ENCODE measurements around the gene PLB1.

PLB1 gene

GRCh38 chr2:28678944-28679343, 183.1 kb downstream of the PLB1 start:
- H3K27ac ChIP-seq: no peak overlapping the region
- TF ChIP-seq, protein P1, sequence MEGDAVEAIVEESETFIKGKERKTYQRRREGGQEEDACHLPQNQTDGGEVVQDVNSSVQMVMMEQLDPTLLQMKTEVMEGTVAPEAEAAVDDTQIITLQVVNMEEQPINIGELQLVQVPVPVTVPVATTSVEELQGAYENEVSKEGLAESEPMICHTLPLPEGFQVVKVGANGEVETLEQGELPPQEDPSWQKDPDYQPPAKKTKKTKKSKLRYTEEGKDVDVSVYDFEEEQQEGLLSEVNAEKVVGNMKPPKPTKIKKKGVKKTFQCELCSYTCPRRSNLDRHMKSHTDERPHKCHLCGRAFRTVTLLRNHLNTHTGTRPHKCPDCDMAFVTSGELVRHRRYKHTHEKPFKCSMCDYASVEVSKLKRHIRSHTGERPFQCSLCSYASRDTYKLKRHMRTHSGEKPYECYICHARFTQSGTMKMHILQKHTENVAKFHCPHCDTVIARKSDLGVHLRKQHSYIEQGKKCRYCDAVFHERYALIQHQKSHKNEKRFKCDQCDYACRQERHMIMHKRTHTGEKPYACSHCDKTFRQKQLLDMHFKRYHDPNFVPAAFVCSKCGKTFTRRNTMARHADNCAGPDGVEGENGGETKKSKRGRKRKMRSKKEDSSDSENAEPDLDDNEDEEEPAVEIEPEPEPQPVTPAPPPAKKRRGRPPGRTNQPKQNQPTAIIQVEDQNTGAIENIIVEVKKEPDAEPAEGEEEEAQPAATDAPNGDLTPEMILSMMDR (conservative IDR thresholded peaks at IDR 0.05): no peak

DNA sequence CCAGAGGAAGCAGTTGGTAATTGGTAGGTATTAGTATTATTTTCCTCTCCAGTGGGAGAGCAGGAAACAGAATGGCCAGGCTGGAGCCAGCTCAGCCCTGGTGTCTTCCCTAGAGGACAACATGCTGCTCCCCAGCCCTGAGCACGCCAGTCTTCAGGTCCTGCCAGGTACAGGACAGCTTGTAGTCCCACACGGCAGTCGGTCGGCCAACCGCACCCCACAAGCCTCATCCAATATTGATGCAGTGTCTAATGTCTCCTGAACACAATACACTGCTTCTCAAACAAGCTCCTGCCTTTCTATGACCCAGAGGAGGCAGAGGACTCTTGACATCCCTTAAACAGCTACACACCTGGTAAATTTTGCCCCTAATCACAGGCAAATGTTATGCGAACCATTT, 184.8 kb downstream of the PLB1 start:
- no peak overlapping the region for H3K27ac ChIP-seq
- TF ChIP-seq, protein P1 (conservative IDR thresholded peaks at IDR 0.05): no peak

GRCh38 chr2:28681158-28681571, 185.3 kb downstream of the PLB1 start:
- no peak overlapping the region for H3K27ac ChIP-seq
- TF ChIP-seq, protein P1 (conservative IDR thresholded peaks at IDR 0.05): no peak

DNA sequence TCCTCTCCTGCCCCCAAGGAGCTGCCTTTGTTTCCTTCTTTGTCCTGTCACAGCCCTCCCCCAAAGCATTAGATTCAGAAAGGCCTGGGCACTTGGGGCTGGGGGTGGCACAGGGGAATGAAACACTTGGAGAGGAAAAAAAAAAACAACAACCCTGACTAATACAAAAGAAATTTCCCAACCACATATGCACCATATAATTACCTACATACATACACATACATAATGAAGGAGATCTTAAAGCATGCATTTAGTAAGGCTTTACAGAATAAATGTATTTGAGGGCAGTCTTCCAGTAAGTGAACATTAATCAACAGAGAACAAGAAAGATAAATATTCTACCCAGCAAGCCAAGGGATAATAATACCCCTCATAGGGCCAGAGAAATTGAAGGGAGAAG, 185.7 kb downstream of the PLB1 start:
- TF ChIP-seq, protein P1 (conservative IDR thresholded peaks at IDR 0.05): no peak
- no peak overlapping the region for H3K27ac ChIP-seq

DNA sequence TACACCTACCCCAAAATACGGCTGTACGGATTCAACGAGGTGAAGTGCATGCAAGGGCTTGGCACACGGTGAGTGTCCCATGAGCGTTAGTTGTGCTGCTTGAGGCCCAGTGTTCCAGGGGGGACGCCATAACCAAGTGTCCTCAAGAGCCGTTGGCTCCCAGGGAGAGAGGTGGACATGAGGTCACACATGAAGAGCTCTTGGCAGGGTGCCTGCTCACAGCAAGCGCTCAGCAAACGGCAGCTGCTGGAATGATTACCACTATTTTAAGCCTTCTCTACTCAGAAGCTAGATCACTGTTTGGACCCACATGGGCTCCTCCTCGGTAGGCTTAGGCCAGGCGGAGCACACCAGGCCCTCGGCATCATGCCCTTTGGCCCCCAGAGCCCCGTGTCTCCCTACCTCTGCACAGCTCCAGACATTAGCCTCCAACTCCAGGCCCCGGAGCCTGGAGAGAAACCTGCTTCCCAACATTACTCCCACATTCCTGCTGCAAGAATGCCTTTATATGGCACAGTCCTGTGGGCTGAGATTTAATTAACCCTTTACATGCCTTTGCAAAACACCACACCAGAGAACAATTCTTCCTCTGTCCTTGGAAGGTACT, 187.3 kb downstream of the PLB1 start:
- peak overlapping the region; percentile 61 for H3K27ac ChIP-seq
- TF ChIP-seq, protein P1 (conservative IDR thresholded peaks at IDR 0.05): no peak

GRCh38 chr2:28684142-28684858, 188.4 kb downstream of the PLB1 start:
- TF ChIP-seq, protein P1 (conservative IDR thresholded peaks at IDR 0.05): no peak
- peak overlapping the region; percentile 61 for H3K27ac ChIP-seq

DNA sequence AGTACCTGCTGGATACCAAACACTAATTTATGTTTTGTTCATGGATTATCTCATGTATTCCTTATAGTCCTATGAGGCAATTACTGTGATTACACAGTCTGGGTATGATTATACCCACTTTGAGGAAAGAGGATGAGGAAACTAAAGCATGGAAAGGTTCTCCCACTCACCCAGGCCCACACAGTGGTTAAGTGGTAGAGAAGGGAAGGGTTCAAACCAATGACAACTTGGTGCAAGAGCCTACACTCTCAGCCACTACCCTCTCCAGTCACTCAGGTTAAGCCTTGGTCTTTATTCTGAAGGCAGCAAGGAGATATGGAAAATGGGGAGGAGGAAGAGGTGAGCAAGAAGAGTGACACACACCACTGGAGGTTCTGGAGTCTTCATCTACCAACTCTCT, 191.3 kb downstream of the PLB1 start:
- no peak overlapping the region for H3K27ac ChIP-seq
- TF ChIP-seq, protein P1 (conservative IDR thresholded peaks at IDR 0.05): no peak

Measured in VCaP (cell line).